GM23338 (cell line): ENCODE measurements around the gene MPHOSPH9. TPM values are rescaled to one million over a fixed set of nuclear protein-coding genes. Genes with fewer than 3 reads are reported as not detected.

ENCODE experiments used
- ATAC-seq: fragments of 200-7000 bp; cut with Tn5 transposase; 3 replicates; pipeline ENCODE4 v1.9.1; 2020
- DNase-seq: peaks from one replicate; pipeline ENCODE4 v3.0.0-alpha.2; 2015; ENCODE audit warnings: low spot score
- H2AFZ ChIP-seq: fragments of 200-600 bp; sonication (generic); 2 replicates; pipeline ENCODE4 v1.8.0; 2016; ENCODE audit warnings: antibody characterized with exemption, mild to moderate bottlenecking, moderate library complexity
- H3F3A ChIP-seq: fragments of 200-600 bp; sonication (generic); replicated peaks from 2 replicates; pipeline ENCODE4 v1.8.0; 2017; ENCODE audit warnings: antibody characterized with exemption, mixed run types, low read depth
- H3K27ac ChIP-seq: fragments of 200-600 bp; sonication (generic); 2 replicates; pipeline ENCODE4 v1.6.1; 2016; ENCODE audit warnings: low read depth
- H3K27me3 ChIP-seq: fragments of 200-600 bp; sonication (generic); 2 replicates; pipeline ENCODE4 v1.8.0; 2016; ENCODE audit warnings: mild to moderate bottlenecking, mixed run types, moderate library complexity; ENCODE audit not compliant: insufficient read depth
- H3K36me3 ChIP-seq: fragments of 200-600 bp; sonication (generic); 2 replicates; pipeline ENCODE4 v1.8.0; 2016; ENCODE audit warnings: mild to moderate bottlenecking; ENCODE audit not compliant: insufficient read depth
- H3K4me1 ChIP-seq: fragments of 200-600 bp; sonication (generic); 2 replicates; pipeline ENCODE4 v1.8.0; 2016; ENCODE audit warnings: mild to moderate bottlenecking, moderate library complexity; ENCODE audit not compliant: insufficient read depth
- H3K4me2 ChIP-seq: fragments of 200-600 bp; sonication (generic); 2 replicates; pipeline ENCODE4 v1.7.1; 2017; ENCODE audit warnings: mixed run types
- H3K4me3 ChIP-seq: fragments of 200-600 bp; sonication (generic); 2 replicates; pipeline ENCODE4 v1.6.1; 2016; ENCODE audit warnings: mixed run types
- H3K79me2 ChIP-seq: fragments of 200-600 bp; sonication (generic); replicated peaks from 2 replicates; pipeline ENCODE4 v1.8.0; 2017; ENCODE audit warnings: mild to moderate bottlenecking; ENCODE audit not compliant: insufficient read depth
- H3K9me2 ChIP-seq: fragments of 200-600 bp; sonication (generic); 2 replicates; pipeline ENCODE4 v1.8.0; 2017; ENCODE audit not compliant: insufficient read depth
- H4K20me1 ChIP-seq: fragments of 200-600 bp; sonication (generic); replicated peaks from 2 replicates; pipeline ENCODE4 v1.8.0; 2017; ENCODE audit warnings: mild to moderate bottlenecking; ENCODE audit not compliant: insufficient read depth
- H3K27ac Mint-ChIP-seq: 2 replicates; pipeline ENCODE4 v1.8.0; 2020; ENCODE audit warnings: inconsistent platforms, mild to moderate bottlenecking, moderate library complexity, mixed read lengths
- H3K27me3 Mint-ChIP-seq: 3 replicates; pipeline ENCODE4 v1.8.0; 2022; ENCODE audit warnings: low read depth, mild to moderate bottlenecking, moderate library complexity, mixed read lengths, inconsistent platforms; ENCODE audit not compliant: insufficient read depth, poor library complexity
- H3K36me3 Mint-ChIP-seq: 3 replicates; pipeline ENCODE4 v1.8.0; 2021; ENCODE audit warnings: low read depth, mild to moderate bottlenecking, inconsistent platforms, moderate library complexity, mixed read lengths
- H3K4me1 Mint-ChIP-seq: 3 replicates; pipeline ENCODE4 v1.8.0; 2020; ENCODE audit warnings: mild to moderate bottlenecking, inconsistent platforms, mixed read lengths
- H3K4me3 Mint-ChIP-seq: 3 replicates; pipeline ENCODE4 v1.8.0; 2021; ENCODE audit warnings: moderate library complexity, mild to moderate bottlenecking, inconsistent platforms, mixed read lengths
- H3K9me3 Mint-ChIP-seq: 3 replicates; pipeline ENCODE4 v1.8.0; 2020; ENCODE audit warnings: moderate library complexity, mild to moderate bottlenecking, inconsistent platforms, mixed read lengths
- CREB1 ChIP-seq: fragments of 250-450 bp; sonication (Bioruptor Pico); IDR thresholded peaks from 2 replicates; pipeline ENCODE4 v1.5.0; 2020; ENCODE audit warnings: low read depth, mild to moderate bottlenecking, moderate library complexity
- CTCF ChIP-seq, 2 experiments: fragments of 200-600 bp in 1 of 2; sonication (generic) in 1 of 2; conservative IDR thresholded peaks; 2 replicates each; pipeline versions ENCODE4 v1.5.1 to v1.6.1; 2016 to 2017; ENCODE audit warnings: antibody characterized with exemption in 2 of 2, low read depth in 2 of 2, mild to moderate bottlenecking in 2 of 2, moderate library complexity in 1 of 2
- ETS1 ChIP-seq: IDR thresholded peaks from 2 replicates; pipeline ENCODE4 v1.6.1; 2016; ENCODE audit warnings: antibody characterized with exemption
- EZH2 ChIP-seq: fragments of 200-600 bp; sonication (generic); IDR thresholded peaks from one replicate; pipeline ENCODE4 v1.8.0; 2017; ENCODE audit warnings: antibody characterized with exemption, mild to moderate bottlenecking, low read depth; ENCODE audit not compliant: unreplicated experiment
- EZH2phosphoT487 ChIP-seq: fragments of 200-600 bp; sonication (generic); IDR thresholded peaks from one replicate; pipeline ENCODE4 v1.8.1; 2018; ENCODE audit warnings: antibody characterized with exemption; ENCODE audit not compliant: unreplicated experiment
- JUNB ChIP-seq: IDR thresholded peaks from one replicate; pipeline ENCODE4 v1.6.1; 2016; ENCODE audit warnings: antibody characterized with exemption; ENCODE audit not compliant: unreplicated experiment
- NANOG ChIP-seq: IDR thresholded peaks from 2 replicates; pipeline ENCODE4 v1.6.1; 2016; ENCODE audit warnings: antibody characterized with exemption, borderline replicate concordance
- POLR2AphosphoS5 ChIP-seq: IDR thresholded peaks from 2 replicates; pipeline ENCODE4 v1.6.1; 2016; ENCODE audit warnings: antibody characterized with exemption, low read depth
- REST ChIP-seq: IDR thresholded peaks from one replicate; pipeline ENCODE4 v1.6.1; 2018; ENCODE audit warnings: antibody characterized with exemption; ENCODE audit not compliant: unreplicated experiment
- STAT1 ChIP-seq: IDR thresholded peaks from one replicate; pipeline ENCODE4 v1.6.1; 2016; ENCODE audit warnings: antibody characterized with exemption; ENCODE audit not compliant: unreplicated experiment
- ZNF114 ChIP-seq: fragments of 250-450 bp; sonication (Bioruptor Pico); IDR thresholded peaks from 2 replicates; pipeline ENCODE4 v1.5.0; 2020; ENCODE audit warnings: mild to moderate bottlenecking, moderate library complexity
- ZNF331 ChIP-seq: fragments of 250-450 bp; sonication (Bioruptor Pico); IDR thresholded peaks from 2 replicates; pipeline ENCODE4 v1.5.0; 2020; ENCODE audit warnings: low read depth, mild to moderate bottlenecking, moderate library complexity
- ZNF462 ChIP-seq: fragments of 250-450 bp; sonication (Bioruptor Pico); IDR thresholded peaks from 2 replicates; pipeline ENCODE4 v1.5.0; 2020; ENCODE audit warnings: mild to moderate bottlenecking, moderate library complexity
- polyA plus RNA-seq: library from polyadenylated mRNA; unstranded; fragments of >200 nt; fragmentation: Nextera tagmentation; extraction: Ambion mirVana; gene quantifications from 2 replicates; pipeline ENCODE4 v1.2.1, GENCODE V29; 2016
- total RNA-seq: library from RNA; depleted of rRNA; stranded (reverse); fragments of >200 nt; shearing (Covaris generic); gene quantifications from 2 replicates; pipeline ENCODE4 v1.2.3, GENCODE V29; 2014

Gene MPHOSPH9
- total and polyA plus RNA-seq, 2 experiments from 2014 or later, result 30.5 to 77.9 TPM

GRCh38 chr12:123225443-123225842 lies 7.5 kb downstream of the MPHOSPH9 start:
- Mint-ChIP-seq H3K4me1 (no peaks in the 10 kb centered on the region), H3K4me3 (no peak overlapping the region), H3K27me3 (peaks cover 1% of the 10 kb centered on the region), H3K36me3 (peaks cover 23% of the 10 kb centered on the region), H3K27ac (no peak overlapping the region), H3K9me3 (no peaks in the 10 kb centered on the region)
- no peak for TF ChIP-seq CREB1 (CRISPR knock-in tag)
- TF ChIP-seq ETS1, result no peak
- no peak for TF ChIP-seq POLR2AphosphoS5
- no peak for TF ChIP-seq EZH2
- no peak for TF ChIP-seq ZNF462 (CRISPR knock-in tag)
- no peak for TF ChIP-seq ZNF331 (CRISPR knock-in tag)
- no peak for TF ChIP-seq STAT1
- TF ChIP-seq NANOG, result no peak
- TF ChIP-seq JUNB, result no peak
- TF ChIP-seq EZH2phosphoT487, result no peak
- no peak for TF ChIP-seq ZNF114 (CRISPR knock-in tag)
- no peak for TF ChIP-seq REST
- no peak for TF ChIP-seq CTCF (conservative IDR thresholded peaks at IDR 0.05; ENCODE audit: low read depth in 2 of 2)
- H3K4me2 ChIP-seq, result no peak overlapping the region
- DNase-seq, result no peak
- H3K27ac ChIP-seq, result no peak overlapping the region
- no peaks in the 10 kb centered on the region for H3F3A ChIP-seq
- H2AFZ ChIP-seq, result no peak overlapping the region
- no peaks in the 10 kb centered on the region for H3K4me1 ChIP-seq
- H3K4me3 ChIP-seq, result no peak overlapping the region
- ATAC-seq, result no peak
- peaks cover 20% of the 10 kb centered on the region for H3K36me3 ChIP-seq
- H3K27me3 ChIP-seq, result no peaks in the 10 kb centered on the region
- peaks cover 7% of the 10 kb centered on the region for H3K79me2 ChIP-seq
- no peaks in the 10 kb centered on the region; the same call in 1 of the 2 replicates for H4K20me1 ChIP-seq
- no peaks in the 10 kb centered on the region for H3K9me2 ChIP-seq
